Parathyroid adenoma (tissue), 2 donors: ENCODE measurements around the gene BAHCC1.

Experiments used
- H2AFZ ChIP-seq: fragments of 300-600 bp; sonication (generic); one replicate; pipeline ENCODE4 v1.7.0; 2017; ENCODE audit warnings: antibody characterized with exemption, mild to moderate bottlenecking
- H3K27ac ChIP-seq: fragments of 300-600 bp; sonication (generic); one replicate; pipeline ENCODE4 v1.7.0; 2017
- H3K27me3 ChIP-seq: fragments of 300-600 bp; sonication (generic); one replicate; pipeline ENCODE4 v1.7.0; 2017; ENCODE audit warnings: low read length; ENCODE audit not compliant: control insufficient read depth, insufficient read depth
- H3K36me3 ChIP-seq: fragments of 300-600 bp; sonication (generic); one replicate; pipeline ENCODE4 v1.7.0; 2017; ENCODE audit warnings: low read length; ENCODE audit not compliant: control insufficient read depth, insufficient read depth
- H3K4me1 ChIP-seq: fragments of 300-600 bp; sonication (generic); one replicate; pipeline ENCODE4 v1.7.0; 2017; ENCODE audit warnings: control low read depth
- H3K4me2 ChIP-seq: fragments of 300-600 bp; sonication (generic); one replicate; pipeline ENCODE4 v1.7.0; 2017; ENCODE audit warnings: low read length
- H3K4me3 ChIP-seq: fragments of 300-600 bp; sonication (generic); one replicate; pipeline ENCODE4 v1.7.0; 2017; ENCODE audit warnings: low read depth, low read length
- H3K79me2 ChIP-seq: fragments of 300-600 bp; sonication (generic); one replicate; pipeline ENCODE4 v1.7.0; 2017; ENCODE audit warnings: control low read depth
- H3K9ac ChIP-seq: fragments of 300-600 bp; sonication (generic); one replicate; pipeline ENCODE4 v1.7.0; 2017; ENCODE audit warnings: mild to moderate bottlenecking
- H3K9me3 ChIP-seq: fragments of 300-600 bp; sonication (generic); one replicate; pipeline ENCODE4 v1.7.0; 2017; ENCODE audit warnings: low read length; ENCODE audit not compliant: control insufficient read depth
- TF ChIP-seq, protein P1 (sequence below): fragments of 300-600 bp; sonication (generic); IDR thresholded peaks from one replicate; pipeline ENCODE4 v1.7.0; 2017; ENCODE audit warnings: antibody characterized with exemption, mild to moderate bottlenecking
- donor health status: primary hyperparathyroidism.

Gene BAHCC1

DNA sequence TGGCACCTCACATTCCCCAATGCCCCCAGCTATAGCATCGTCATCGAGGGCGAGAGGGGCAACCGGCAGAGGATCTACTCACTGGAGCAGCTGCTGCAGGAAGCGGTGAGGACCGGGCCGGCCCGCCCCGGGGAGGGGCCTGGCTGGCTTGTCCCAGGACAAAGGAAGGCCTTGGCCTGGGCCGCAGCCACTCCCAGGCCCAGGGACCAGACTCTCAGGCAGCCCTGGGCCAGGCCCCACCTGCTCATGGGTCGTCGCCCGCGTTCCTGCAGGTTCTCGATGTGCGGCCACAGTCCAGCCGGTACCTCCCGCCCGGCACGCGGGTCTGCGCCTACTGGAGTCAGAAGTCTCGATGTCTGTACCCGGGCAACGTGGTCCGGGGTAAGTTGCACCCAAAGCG lies 64.0 kb downstream of the BAHCC1 start:
- TF ChIP-seq, protein P1, sequence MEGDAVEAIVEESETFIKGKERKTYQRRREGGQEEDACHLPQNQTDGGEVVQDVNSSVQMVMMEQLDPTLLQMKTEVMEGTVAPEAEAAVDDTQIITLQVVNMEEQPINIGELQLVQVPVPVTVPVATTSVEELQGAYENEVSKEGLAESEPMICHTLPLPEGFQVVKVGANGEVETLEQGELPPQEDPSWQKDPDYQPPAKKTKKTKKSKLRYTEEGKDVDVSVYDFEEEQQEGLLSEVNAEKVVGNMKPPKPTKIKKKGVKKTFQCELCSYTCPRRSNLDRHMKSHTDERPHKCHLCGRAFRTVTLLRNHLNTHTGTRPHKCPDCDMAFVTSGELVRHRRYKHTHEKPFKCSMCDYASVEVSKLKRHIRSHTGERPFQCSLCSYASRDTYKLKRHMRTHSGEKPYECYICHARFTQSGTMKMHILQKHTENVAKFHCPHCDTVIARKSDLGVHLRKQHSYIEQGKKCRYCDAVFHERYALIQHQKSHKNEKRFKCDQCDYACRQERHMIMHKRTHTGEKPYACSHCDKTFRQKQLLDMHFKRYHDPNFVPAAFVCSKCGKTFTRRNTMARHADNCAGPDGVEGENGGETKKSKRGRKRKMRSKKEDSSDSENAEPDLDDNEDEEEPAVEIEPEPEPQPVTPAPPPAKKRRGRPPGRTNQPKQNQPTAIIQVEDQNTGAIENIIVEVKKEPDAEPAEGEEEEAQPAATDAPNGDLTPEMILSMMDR: no peak
- H3K36me3 ChIP-seq: no peaks in the 10 kb centered on the region
- H3K79me2 ChIP-seq: no peaks in the 10 kb centered on the region
- no peak overlapping the region for H3K27ac ChIP-seq
- no peaks in the 10 kb centered on the region for H3K4me1 ChIP-seq
- no peaks in the 10 kb centered on the region for H3K9me3 ChIP-seq
- no peaks in the 10 kb centered on the region for H3K27me3 ChIP-seq
- H2AFZ ChIP-seq: no peak overlapping the region
- no peak overlapping the region for H3K4me2 ChIP-seq
- no peak overlapping the region for H3K9ac ChIP-seq
- no peak overlapping the region for H3K4me3 ChIP-seq

DNA sequence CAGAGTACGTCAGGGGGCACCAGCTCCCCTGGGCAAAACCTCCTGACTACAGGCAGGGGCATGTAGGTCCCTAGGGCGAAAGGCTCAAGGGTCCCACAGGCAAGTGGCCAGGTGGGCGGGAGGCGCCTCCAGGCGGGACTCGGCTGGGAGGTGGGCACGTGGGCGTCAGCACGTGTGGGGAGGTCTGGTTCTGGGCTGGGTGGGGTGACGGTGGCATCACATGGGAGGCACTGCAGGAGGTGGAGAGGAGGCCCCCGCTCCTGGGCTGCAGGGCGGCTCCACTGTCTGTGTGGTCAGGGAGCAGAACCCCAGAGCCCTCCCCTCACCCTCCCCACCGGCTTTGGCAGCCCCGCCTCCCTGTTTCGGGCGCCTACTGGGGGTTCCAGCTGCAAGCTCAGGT lies 64.6 kb downstream of the BAHCC1 start:
- Histone ChIP-seq H3K9ac (no peak overlapping the region), H3K4me2 (no peak overlapping the region), H2AFZ (no peak overlapping the region), H3K9me3 (no peaks in the 10 kb centered on the region), H3K4me3 (no peak overlapping the region), H3K27me3 (no peaks in the 10 kb centered on the region), H3K36me3 (no peaks in the 10 kb centered on the region), H3K4me1 (no peaks in the 10 kb centered on the region), H3K27ac (no peak overlapping the region), H3K79me2 (no peaks in the 10 kb centered on the region)
- TF ChIP-seq, protein P1: no peak

GRCh38 chr17:81460856-81461460 lies 65.7 kb downstream of the BAHCC1 start:
- no peak overlapping the region for H3K9ac ChIP-seq
- no peak overlapping the region for H3K4me3 ChIP-seq
- H3K9me3 ChIP-seq: no peaks in the 10 kb centered on the region
- no peak overlapping the region for H3K27ac ChIP-seq
- TF ChIP-seq, protein P1: no peak
- no peak overlapping the region for H3K4me2 ChIP-seq
- no peaks in the 10 kb centered on the region for H3K27me3 ChIP-seq
- H3K4me1 ChIP-seq: no peaks in the 10 kb centered on the region
- H3K79me2 ChIP-seq: no peaks in the 10 kb centered on the region
- no peak overlapping the region for H2AFZ ChIP-seq
- H3K36me3 ChIP-seq: no peaks in the 10 kb centered on the region

- Histone ChIP-seq H3K4me3 (no peak overlapping the region), H3K27me3 (no peaks in the 10 kb centered on the region), H3K36me3 (no peaks in the 10 kb centered on the region), H2AFZ (no peak overlapping the region), H3K79me2 (no peaks in the 10 kb centered on the region), H3K27ac (no peak overlapping the region), H3K4me2 (no peak overlapping the region), H3K9ac (no peak overlapping the region), H3K4me1 (no peaks in the 10 kb centered on the region), H3K9me3 (no peaks in the 10 kb centered on the region)
- TF ChIP-seq, protein P1: no peak
Observed at GRCh38 chr17:81461607-81462500, 66.6 kb downstream of the BAHCC1 start.
